Loucy (cell line): ENCODE results near the gene CUX1.
"Not testable (repeated sequence)": the region's sequence is repeated elsewhere in the genome, so short reads cannot be mapped to it uniquely, and the experiment has no call there.

Source experiments
- H2AFZ ChIP-seq: fragments of 200-600 bp; sonication (generic); 2 replicates; pipeline ENCODE4 v1.6.0; 2016; ENCODE audit warnings: antibody characterized with exemption, mild to moderate bottlenecking, low read length, moderate library complexity
- H3F3A ChIP-seq: fragments of 200-600 bp; 2 replicates; pipeline ENCODE4 v1.6.0; 2016; ENCODE audit warnings: antibody characterized with exemption, low read depth, mild to moderate bottlenecking
- H3K27me3 ChIP-seq: fragments of 200-600 bp; sonication (generic); 2 replicates; pipeline ENCODE4 v1.6.1; 2014; ENCODE audit warnings: low read length, mild to moderate bottlenecking; ENCODE audit not compliant: insufficient read depth, poor library complexity, severe bottlenecking
- H3K36me3 ChIP-seq: fragments of 200-600 bp; sonication (generic); 2 replicates; pipeline ENCODE4 v1.6.1; 2016; ENCODE audit warnings: low read length; ENCODE audit not compliant: insufficient read depth
- H3K4me1 ChIP-seq: fragments of 200-600 bp; sonication (generic); 2 replicates; pipeline ENCODE4 v1.5.1; 2014; ENCODE audit warnings: low read length, mild to moderate bottlenecking; ENCODE audit not compliant: insufficient read depth, poor library complexity, severe bottlenecking
- H3K4me2 ChIP-seq: fragments of 200-600 bp; sonication (generic); 2 replicates; pipeline ENCODE4 v1.6.0; 2014; ENCODE audit warnings: antibody characterized with exemption, low read length, low read depth, mild to moderate bottlenecking; ENCODE audit not compliant: poor library complexity, severe bottlenecking
- H3K4me3 ChIP-seq: fragments of 200-600 bp; sonication (generic); 2 replicates; pipeline ENCODE4 v1.5.1; 2014; ENCODE audit warnings: low read length, mild to moderate bottlenecking, mixed read lengths; ENCODE audit not compliant: poor library complexity, severe bottlenecking
- H3K79me2 ChIP-seq: fragments of 200-600 bp; sonication (generic); 2 replicates; pipeline ENCODE4 v1.6.1; 2014; ENCODE audit warnings: low read length; ENCODE audit not compliant: insufficient read depth
- H3K9ac ChIP-seq: fragments of 200-600 bp; sonication (generic); 2 replicates; pipeline ENCODE4 v1.6.0; 2014; ENCODE audit warnings: mild to moderate bottlenecking, low read depth, low read length, moderate library complexity; ENCODE audit not compliant: poor library complexity, severe bottlenecking
- H3K9me2 ChIP-seq: fragments of 200-600 bp; sonication (generic); replicated peaks from 2 replicates; pipeline ENCODE4 v1.6.1; 2016; ENCODE audit warnings: low read depth, low read length, mixed read lengths
- H3K9me3 ChIP-seq: fragments of 200-600 bp; sonication (generic); 2 replicates; pipeline ENCODE4 v1.6.1; 2014; ENCODE audit warnings: mild to moderate bottlenecking, antibody characterized with exemption, low read length, low read depth; ENCODE audit not compliant: insufficient read depth
- H4K20me1 ChIP-seq: fragments of 200-600 bp; sonication (generic); 2 replicates; pipeline ENCODE4 v1.6.0; 2014; ENCODE audit warnings: antibody characterized with exemption, low read length, mild to moderate bottlenecking; ENCODE audit not compliant: insufficient read depth, poor library complexity, severe bottlenecking
- EZH2phosphoT487 ChIP-seq: fragments of 200-600 bp; IDR thresholded peaks from 2 replicates; pipeline ENCODE4 v1.6.1; 2018; ENCODE audit warnings: antibody characterized with exemption, mild to moderate bottlenecking, moderate library complexity, borderline replicate concordance
- TF ChIP-seq, protein P1 (sequence below): fragments of 200-600 bp; sonication (generic); conservative IDR thresholded peaks from 2 replicates; pipeline ENCODE4 v1.5.1; 2014; ENCODE audit warnings: mild to moderate bottlenecking, antibody characterized with exemption, low read length

The CUX1 gene

DNA sequence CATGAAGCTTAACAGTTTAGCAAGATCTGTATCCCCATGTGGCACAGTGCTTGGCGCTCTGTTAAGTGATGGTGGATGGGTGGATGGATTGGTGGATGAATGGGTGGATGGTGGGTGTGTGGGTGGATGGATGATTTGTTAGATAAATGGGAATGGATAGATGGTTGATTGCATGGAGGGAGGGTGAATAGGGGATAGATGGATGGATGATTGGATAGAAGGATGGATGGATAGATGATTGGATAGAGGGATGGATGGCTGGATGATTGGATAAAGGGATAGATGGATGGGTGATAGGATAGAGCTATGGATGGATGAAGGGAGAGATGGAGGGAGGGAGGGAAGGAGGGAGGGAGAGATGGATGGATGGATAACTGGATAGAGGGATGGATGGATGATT is 229.7 kb downstream of the CUX1 start:
- H3K27me3 ChIP-seq: no peaks in the 10 kb centered on the region
- H3K9ac ChIP-seq: no peak overlapping the region
- H3K36me3 ChIP-seq: peaks cover 5% of the 10 kb centered on the region; the same call in 1 of the 2 replicates
- H4K20me1 ChIP-seq: peaks cover 2% of the 10 kb centered on the region
- TF ChIP-seq, protein P1, sequence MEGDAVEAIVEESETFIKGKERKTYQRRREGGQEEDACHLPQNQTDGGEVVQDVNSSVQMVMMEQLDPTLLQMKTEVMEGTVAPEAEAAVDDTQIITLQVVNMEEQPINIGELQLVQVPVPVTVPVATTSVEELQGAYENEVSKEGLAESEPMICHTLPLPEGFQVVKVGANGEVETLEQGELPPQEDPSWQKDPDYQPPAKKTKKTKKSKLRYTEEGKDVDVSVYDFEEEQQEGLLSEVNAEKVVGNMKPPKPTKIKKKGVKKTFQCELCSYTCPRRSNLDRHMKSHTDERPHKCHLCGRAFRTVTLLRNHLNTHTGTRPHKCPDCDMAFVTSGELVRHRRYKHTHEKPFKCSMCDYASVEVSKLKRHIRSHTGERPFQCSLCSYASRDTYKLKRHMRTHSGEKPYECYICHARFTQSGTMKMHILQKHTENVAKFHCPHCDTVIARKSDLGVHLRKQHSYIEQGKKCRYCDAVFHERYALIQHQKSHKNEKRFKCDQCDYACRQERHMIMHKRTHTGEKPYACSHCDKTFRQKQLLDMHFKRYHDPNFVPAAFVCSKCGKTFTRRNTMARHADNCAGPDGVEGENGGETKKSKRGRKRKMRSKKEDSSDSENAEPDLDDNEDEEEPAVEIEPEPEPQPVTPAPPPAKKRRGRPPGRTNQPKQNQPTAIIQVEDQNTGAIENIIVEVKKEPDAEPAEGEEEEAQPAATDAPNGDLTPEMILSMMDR: no peak
- TF ChIP-seq EZH2phosphoT487: no peak
- H3K4me2 ChIP-seq: no peak overlapping the region
- no peaks in the 10 kb centered on the region for H3F3A ChIP-seq
- H3K9me2 ChIP-seq: no peaks in the 10 kb centered on the region
- no peak overlapping the region for H3K4me3 ChIP-seq
- no peaks in the 10 kb centered on the region for H3K4me1 ChIP-seq
- no peaks in the 10 kb centered on the region for H3K9me3 ChIP-seq
- H3K79me2 ChIP-seq: peaks cover 57% of the 10 kb centered on the region; the same call in 1 of the 2 replicates
- no peak overlapping the region for H2AFZ ChIP-seq

DNA sequence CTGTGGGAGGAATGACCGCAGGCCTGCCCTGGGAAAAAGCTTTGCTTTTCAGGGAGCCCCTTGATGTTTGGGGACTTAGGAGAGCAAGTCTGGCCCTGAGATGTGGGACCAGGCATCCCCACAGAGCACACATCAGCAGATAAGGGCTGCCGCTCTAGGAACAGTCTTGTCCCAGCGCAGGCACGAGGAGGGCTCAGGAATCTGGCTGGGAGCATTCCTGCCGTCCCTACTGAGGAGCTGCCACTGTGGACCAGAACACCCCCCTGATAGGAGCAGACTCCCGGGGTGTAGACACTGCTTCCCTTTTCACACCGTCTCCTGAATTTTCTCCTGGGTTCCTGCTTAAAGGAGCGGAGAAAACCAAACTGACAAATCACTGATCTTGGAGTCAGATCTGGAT is 232.3 kb downstream of the CUX1 start:
- TF ChIP-seq EZH2phosphoT487: no peak
- TF ChIP-seq, protein P1: no peak
- Histone ChIP-seq H3K27me3 (no peaks in the 10 kb centered on the region), H3K4me2 (no peak overlapping the region), H4K20me1 (peaks cover 2% of the 10 kb centered on the region), H3F3A (no peaks in the 10 kb centered on the region), H3K9me2 (no peaks in the 10 kb centered on the region), H3K4me3 (no peak overlapping the region), H3K79me2 (peaks cover 64% of the 10 kb centered on the region; the same call in 1 of the 2 replicates), H3K36me3 (peaks cover 5% of the 10 kb centered on the region; the same call in 1 of the 2 replicates), H3K9ac (no peak overlapping the region), H2AFZ (no peak overlapping the region), H3K4me1 (no peaks in the 10 kb centered on the region), H3K9me3 (no peaks in the 10 kb centered on the region)

DNA sequence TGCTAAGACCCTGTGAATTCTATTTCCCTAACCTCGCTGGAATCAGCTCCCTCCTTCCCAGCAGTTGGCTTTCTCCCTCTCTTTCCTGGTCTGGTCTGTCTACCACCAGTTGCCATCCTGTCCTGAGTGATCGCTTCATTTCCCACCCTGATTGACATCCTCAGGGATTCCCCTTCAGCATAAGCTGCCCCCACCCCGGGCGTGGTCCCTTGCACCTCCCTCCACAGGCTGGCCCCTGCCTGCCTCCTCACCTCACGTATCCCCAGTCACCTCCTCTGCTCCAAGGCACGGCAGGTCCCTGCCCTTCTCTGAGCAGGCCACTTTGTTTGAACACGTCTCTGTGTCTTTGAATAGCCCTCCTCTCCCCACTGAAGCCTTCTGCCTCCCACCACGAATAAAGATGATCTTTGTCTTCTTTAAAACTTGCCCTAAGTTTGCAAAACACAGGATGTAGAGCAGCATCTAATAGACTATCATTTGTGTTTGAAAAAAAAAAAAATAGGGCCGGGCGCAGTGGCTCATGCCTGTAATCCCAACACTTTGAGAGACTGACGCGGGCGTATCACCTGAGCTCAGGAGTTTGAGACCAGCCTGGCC is 233.5 kb downstream of the CUX1 start:
- H3K9ac ChIP-seq: no peak overlapping the region
- no peaks in the 10 kb centered on the region for H3K9me2 ChIP-seq
- H3K4me3 ChIP-seq: no peak overlapping the region
- peaks cover 57% of the 10 kb centered on the region for H3K79me2 ChIP-seq
- no peaks in the 10 kb centered on the region for H3K4me1 ChIP-seq
- H3K36me3 ChIP-seq: peaks cover 7% of the 10 kb centered on the region; the same call in 1 of the 2 replicates
- H3K27me3 ChIP-seq: no peaks in the 10 kb centered on the region
- H3K9me3 ChIP-seq: peaks cover under 1% of the 10 kb centered on the region; the same call in 1 of the 2 replicates
- no peak overlapping the region for H3K4me2 ChIP-seq
- H2AFZ ChIP-seq: no peak overlapping the region
- H3F3A ChIP-seq: no peaks in the 10 kb centered on the region
- peaks cover 2% of the 10 kb centered on the region for H4K20me1 ChIP-seq
- TF ChIP-seq EZH2phosphoT487: no peak

DNA sequence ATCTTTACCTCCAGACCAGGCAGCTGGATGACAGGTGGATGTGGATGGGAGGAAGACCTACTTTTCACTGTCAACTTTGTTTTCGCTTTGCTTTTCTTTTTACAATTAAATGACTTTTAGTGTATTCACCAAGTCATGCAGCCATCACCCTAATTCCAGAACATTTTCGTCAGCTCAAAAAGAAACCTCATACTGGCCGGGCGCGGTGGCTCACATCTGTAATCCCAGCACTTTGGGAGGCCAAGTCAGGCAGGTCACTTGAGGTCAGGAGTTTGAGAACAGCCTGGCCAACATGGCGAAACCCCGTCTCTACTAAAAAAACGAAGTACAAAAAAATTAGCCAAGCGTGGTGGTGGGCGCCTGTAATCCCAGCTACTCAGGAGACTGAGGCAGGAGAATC is 234.3 kb downstream of the CUX1 start:
- not testable (repeated sequence) for H3K4me1 ChIP-seq, H3K4me3 ChIP-seq, H2AFZ ChIP-seq, H3K9me3 ChIP-seq, H3K27me3 ChIP-seq, H3K4me2 ChIP-seq, H3K9me2 ChIP-seq, H3K9ac ChIP-seq, H3F3A ChIP-seq, H4K20me1 ChIP-seq
- Histone ChIP-seq H3K79me2 (peaks cover 51% of the 10 kb centered on the region), H3K36me3 (peaks cover 13% of the 10 kb centered on the region; the same call in 1 of the 2 replicates)
